Measurements from ENCODE around the gene RPTOR. TPM values are rescaled to one million over a fixed set of nuclear protein-coding genes. Genes with fewer than 3 reads are reported as not detected.

RPTOR gene
- total RNA-seq, 4 donors from 2014 or later, result 18.7 to 35.4 (median 21.0) TPM

- no peak for TF ChIP-seq CTCF (IDR thresholded peaks at IDR 0.05; ENCODE audit: low read depth)
Measured at GRCh38 chr17:80526116-80526910, 18.3 kb upstream of the RPTOR start.

- no peak for TF ChIP-seq CTCF (IDR thresholded peaks at IDR 0.05; ENCODE audit: low read depth)
Measured at GRCh38 chr17:80527016-80527645, 17.5 kb upstream of the RPTOR start.

- no peak for TF ChIP-seq CTCF (IDR thresholded peaks at IDR 0.05; ENCODE audit: low read depth)
Measured at GRCh38 chr17:80528536-80528935, 16.1 kb upstream of the RPTOR start.

GRCh38 chr17:80529104-80529903 is 15.3 kb upstream of the RPTOR start:
- TF ChIP-seq CTCF (IDR thresholded peaks at IDR 0.05; ENCODE audit: low read depth), result no peak

GRCh38 chr17:80529904-80530292 is 14.7 kb upstream of the RPTOR start:
- TF ChIP-seq CTCF (IDR thresholded peaks at IDR 0.05; ENCODE audit: low read depth), result no peak

GRCh38 chr17:80531400-80531799 is 13.2 kb upstream of the RPTOR start:
- no peak for TF ChIP-seq CTCF (IDR thresholded peaks at IDR 0.05; ENCODE audit: low read depth)

- TF ChIP-seq CTCF (IDR thresholded peaks at IDR 0.05; ENCODE audit: low read depth), result no peak
Measured at GRCh38 chr17:80538484-80538883, 6.2 kb upstream of the RPTOR start.
